ENCODE measurements around the gene WDR70. TPM values are rescaled to one million over a fixed set of nuclear protein-coding genes. Genes with fewer than 3 reads are reported as not detected.
"Not testable (repeated sequence)": the region's sequence is repeated elsewhere in the genome, so short reads cannot be mapped to it uniquely, and the experiment has no call there.

The WDR70 gene
- total RNA-seq, 1 donor from 2014 or later = 29.0 TPM

GRCh38 chr5:37437711-37438110, 58.6 kb downstream of the WDR70 start:
- intact Hi-C loops (cut with DNase I) = no loop called here
- Histone ChIP-seq H3K9me3 (no peaks in the 10 kb centered on the region), H3K36me3 (peaks cover 9% of the 10 kb centered on the region), H3K27ac (no peak overlapping the region), H3K4me3 (no peak overlapping the region), H3K4me1 (no peaks in the 10 kb centered on the region), H3K27me3 (ENCODE audit: low read depth) (no peaks in the 10 kb centered on the region)
- ATAC-seq = no peak
- TF ChIP-seq CTCF (IDR thresholded peaks at IDR 0.05) = no peak
- no peak for DNase-seq

- H3K27me3 ChIP-seq (ENCODE audit: low read depth); ATAC-seq; intact Hi-C loops (cut with DNase I): not testable (repeated sequence)
Observed at GRCh38 chr5:37445783-37446182, 66.7 kb downstream of the WDR70 start.

GRCh38 chr5:37448941-37449340, 69.8 kb downstream of the WDR70 start:
- no peak overlapping the region for H3K27ac ChIP-seq
- H3K9me3 ChIP-seq = peaks cover 4% of the 10 kb centered on the region
- no peaks in the 10 kb centered on the region for H3K27me3 ChIP-seq (ENCODE audit: low read depth)
- DNase-seq (no peak), ATAC-seq (no peak)
- no peak for TF ChIP-seq CTCF (IDR thresholded peaks at IDR 0.05)
- intact Hi-C loops (cut with DNase I) = no loop called here
- no peak overlapping the region for H3K4me3 ChIP-seq
- H3K36me3 ChIP-seq = peaks cover 15% of the 10 kb centered on the region
- H3K4me1 ChIP-seq = no peaks in the 10 kb centered on the region

More at GRCh38 chr5:37445783-37446182, 66.7 kb downstream of the WDR70 start:
- H3K27ac ChIP-seq, H3K4me3 ChIP-seq, DNase-seq, H3K4me1 ChIP-seq, H3K9me3 ChIP-seq: not testable (repeated sequence)
- H3K36me3 ChIP-seq = peaks cover 26% of the 10 kb centered on the region

GRCh38 chr5:37451991-37452390, 72.9 kb downstream of the WDR70 start:
- H3K4me1 ChIP-seq; DNase-seq; intact Hi-C loops (cut with DNase I); H3K4me3 ChIP-seq; H3K9me3 ChIP-seq; H3K27ac ChIP-seq; H3K36me3 ChIP-seq; ATAC-seq; H3K27me3 ChIP-seq (ENCODE audit: low read depth): not testable (repeated sequence)

GRCh38 chr5:37453252-37453651, 74.1 kb downstream of the WDR70 start:
- H3K4me1 ChIP-seq; H3K27me3 ChIP-seq (ENCODE audit: low read depth); H3K4me3 ChIP-seq; H3K36me3 ChIP-seq; intact Hi-C loops (cut with DNase I); DNase-seq; H3K27ac ChIP-seq; H3K9me3 ChIP-seq; ATAC-seq: not testable (repeated sequence)

- H3K27ac ChIP-seq; H3K4me3 ChIP-seq; H3K4me1 ChIP-seq; ATAC-seq; H3K36me3 ChIP-seq; H3K27me3 ChIP-seq (ENCODE audit: low read depth); H3K9me3 ChIP-seq; intact Hi-C loops (cut with DNase I); DNase-seq: not testable (repeated sequence)
Observed at GRCh38 chr5:37454402-37455055, 75.4 kb downstream of the WDR70 start.

- H3K4me1 ChIP-seq; H3K27me3 ChIP-seq (ENCODE audit: low read depth); H3K4me3 ChIP-seq; H3K36me3 ChIP-seq; intact Hi-C loops (cut with DNase I); H3K9me3 ChIP-seq; H3K27ac ChIP-seq; DNase-seq: not testable (repeated sequence)
- ATAC-seq = peak; percentile 60 to 80
Observed at GRCh38 chr5:37463191-37464051, 84.3 kb downstream of the WDR70 start.

- ATAC-seq; H3K4me3 ChIP-seq; DNase-seq; H3K4me1 ChIP-seq; H3K27me3 ChIP-seq (ENCODE audit: low read depth); H3K27ac ChIP-seq; H3K36me3 ChIP-seq; H3K9me3 ChIP-seq; intact Hi-C loops (cut with DNase I): not testable (repeated sequence)
Observed at GRCh38 chr5:37464581-37464980, 85.5 kb downstream of the WDR70 start.

GRCh38 chr5:37469383-37469782, 90.3 kb downstream of the WDR70 start:
- peaks cover 26% of the 10 kb centered on the region for H3K9me3 ChIP-seq
- H3K27me3 ChIP-seq (ENCODE audit: low read depth); H3K4me3 ChIP-seq; ATAC-seq; H3K27ac ChIP-seq; H3K4me1 ChIP-seq; H3K36me3 ChIP-seq; DNase-seq; intact Hi-C loops (cut with DNase I): not testable (repeated sequence)

Data from lower lobe of right lung (tissue), 2 donors.